ENCODE data around the gene ELFN1. TPM values are rescaled to one million over a fixed set of nuclear protein-coding genes. Genes with fewer than 3 reads are reported as not detected.

The ELFN1 gene
- total and polyA plus RNA-seq, 10 of the 15 experiments (the other 5 are each of a cell fraction or from before 2014, with no cell fraction given), result 0.04 TPM; not detected in 9

DNA sequence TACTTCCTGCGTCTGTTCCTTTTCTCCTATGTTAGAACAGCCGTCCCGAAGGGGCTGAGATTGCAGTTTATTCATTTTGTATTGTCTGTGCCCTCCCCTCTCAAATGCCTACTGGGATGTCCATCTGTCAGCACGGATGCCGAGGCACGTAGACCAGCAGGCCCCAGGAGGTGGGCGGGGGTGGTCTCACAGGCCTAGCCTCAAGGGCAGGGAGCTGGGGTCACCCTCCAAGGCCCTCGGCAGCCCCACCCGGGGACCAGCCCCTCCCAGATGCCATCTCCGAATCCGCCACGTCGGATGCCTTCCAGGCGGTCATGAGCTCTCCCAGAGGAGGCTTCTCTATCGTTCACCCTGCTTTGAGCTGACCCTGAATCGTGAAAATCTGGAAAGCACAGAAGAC lies 59.7 kb downstream of the ELFN1 start:
- ChIA-PET RAD21 (ENCODE audit: unreplicated experiment) (no interaction called here), CTCF (interaction anchor here (0.5 kb wide), 1 partner anchor 418 kb away, joined by 3 read pairs; no protein-coding TSS in a partner anchor), POLR2A (no interaction called here), SMC1A (ENCODE audit: uncharacterized antibody, unreplicated experiment) (no interaction called here)
- no peaks in the 10 kb centered on the region for H3K79me2 ChIP-seq (ENCODE audit: control insufficient read depth, insufficient read depth, low read length)
- no peaks in the 10 kb centered on the region; a peak in 2 of 4 replicates for H3K27me3 ChIP-seq (replicated peaks in 1 of 2; ENCODE audit: control insufficient read depth in 2 of 2, insufficient read depth in 2 of 2, low read length in 1 of 2)
- DNase-seq (ENCODE audit: low read depth, low spot score), result no peak
- no peaks in the 10 kb centered on the region for H4K20me1 ChIP-seq (ENCODE audit: control insufficient read depth, insufficient read depth)
- H3K36me3 ChIP-seq (ENCODE audit: control insufficient read depth in 2 of 2, insufficient read depth in 2 of 2, low read length in 1 of 2), result no peaks in the 10 kb centered on the region
- intact Hi-C loops (cut with micrococcal nuclease; ENCODE audit: unreplicated experiment), result no loop called here
- H3K27ac ChIP-seq (ENCODE audit: control insufficient read depth, insufficient read depth), result no peak overlapping the region
- 66% methylated on average over 15 of the region's 16 CpGs for WGBS (ENCODE audit: insufficient coverage, insufficient replicate concordance, low lambda C conversion rate, missing lambda C conversion rate)
- H3K4me1 ChIP-seq (ENCODE audit: control insufficient read depth, insufficient read depth, low read length), result no peaks in the 10 kb centered on the region
- no peak overlapping the region for H2AFZ ChIP-seq (ENCODE audit: control insufficient read depth, low read depth, low read length)
- FAIRE-seq, result no peak
- no peak overlapping the region for H3K4me3 ChIP-seq
- no peak overlapping the region for H3K4me2 ChIP-seq (ENCODE audit: control insufficient read depth, insufficient read depth)
- H3K9ac ChIP-seq (ENCODE audit: control insufficient read depth, insufficient read depth, low read length), result no peak overlapping the region
- in situ Hi-C loops (cut with MboI), result no loop called here
- no peak for ATAC-seq
- H3K9me3 ChIP-seq (replicated peaks; ENCODE audit: control insufficient read depth, insufficient read depth, low read length), result peaks cover 2% of the 10 kb centered on the region; the same call in 1 of the 3 replicates
- no TSS peak for BruUV-seq (replicated peaks)
- TF ChIP-seq SUPT20H (IDR thresholded peaks at IDR 0.05; ENCODE audit: borderline replicate concordance, control insufficient read depth, low read depth, low read length) (no peak), IRF4 (IDR thresholded peaks at IDR 0.05; ENCODE audit: low read depth, low read length) (no peak), ZZZ3 (IDR thresholded peaks at IDR 0.05; ENCODE audit: control insufficient read depth, insufficient read length, low read depth) (no peak), CTCF (IDR thresholded peaks at IDR 0.05 in 2 of 3, conservative IDR thresholded peaks at IDR 0.05 in 1 of 3; ENCODE audit: control insufficient read depth in 2 of 3, extremely low read depth in 1 of 3, insufficient read depth in 1 of 3, low read depth in 3 of 3, low read length in 3 of 3) (no peak), ZBTB4 (CRISPR knock-in tag; IDR thresholded peaks at IDR 0.05) (no peak), ZNF687 (IDR thresholded peaks at IDR 0.05) (no peak), SREBF2 (IDR thresholded peaks at IDR 0.05; ENCODE audit: low read length) (no peak), HCFC1 (IDR thresholded peaks at IDR 0.05; ENCODE audit: low read length) (no peak), MXI1 (IDR thresholded peaks at IDR 0.05; ENCODE audit: low read depth, low read length) (no peak), CREB1 (IDR thresholded peaks at IDR 0.05; ENCODE audit: low read depth) (no peak), YBX1 (IDR thresholded peaks at IDR 0.05) (no peak), ZNF217 (IDR thresholded peaks at IDR 0.05) (no peak), NR2F1 (conservative IDR thresholded peaks at IDR 0.05) (no peak)
- TF ChIP-seq, protein P1, sequence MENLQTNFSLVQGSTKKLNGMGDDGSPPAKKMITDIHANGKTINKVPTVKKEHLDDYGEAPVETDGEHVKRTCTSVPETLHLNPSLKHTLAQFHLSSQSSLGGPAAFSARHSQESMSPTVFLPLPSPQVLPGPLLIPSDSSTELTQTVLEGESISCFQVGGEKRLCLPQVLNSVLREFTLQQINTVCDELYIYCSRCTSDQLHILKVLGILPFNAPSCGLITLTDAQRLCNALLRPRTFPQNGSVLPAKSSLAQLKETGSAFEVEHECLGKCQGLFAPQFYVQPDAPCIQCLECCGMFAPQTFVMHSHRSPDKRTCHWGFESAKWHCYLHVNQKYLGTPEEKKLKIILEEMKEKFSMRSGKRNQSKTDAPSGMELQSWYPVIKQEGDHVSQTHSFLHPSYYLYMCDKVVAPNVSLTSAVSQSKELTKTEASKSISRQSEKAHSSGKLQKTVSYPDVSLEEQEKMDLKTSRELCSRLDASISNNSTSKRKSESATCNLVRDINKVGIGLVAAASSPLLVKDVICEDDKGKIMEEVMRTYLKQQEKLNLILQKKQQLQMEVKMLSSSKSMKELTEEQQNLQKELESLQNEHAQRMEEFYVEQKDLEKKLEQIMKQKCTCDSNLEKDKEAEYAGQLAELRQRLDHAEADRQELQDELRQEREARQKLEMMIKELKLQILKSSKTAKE (IDR thresholded peaks at IDR 0.05; ENCODE audit: low read depth, poor library complexity, severe bottlenecking), result no peak

Data from GM12878 (cell line).